ENCODE measurements around the gene SPDYC. TPM values are rescaled to one million over a fixed set of nuclear protein-coding genes. Genes with fewer than 3 reads are reported as not detected.

SPDYC gene
- total and polyA plus RNA-seq, 7 experiments from 2014 or later, result not detected

DNA sequence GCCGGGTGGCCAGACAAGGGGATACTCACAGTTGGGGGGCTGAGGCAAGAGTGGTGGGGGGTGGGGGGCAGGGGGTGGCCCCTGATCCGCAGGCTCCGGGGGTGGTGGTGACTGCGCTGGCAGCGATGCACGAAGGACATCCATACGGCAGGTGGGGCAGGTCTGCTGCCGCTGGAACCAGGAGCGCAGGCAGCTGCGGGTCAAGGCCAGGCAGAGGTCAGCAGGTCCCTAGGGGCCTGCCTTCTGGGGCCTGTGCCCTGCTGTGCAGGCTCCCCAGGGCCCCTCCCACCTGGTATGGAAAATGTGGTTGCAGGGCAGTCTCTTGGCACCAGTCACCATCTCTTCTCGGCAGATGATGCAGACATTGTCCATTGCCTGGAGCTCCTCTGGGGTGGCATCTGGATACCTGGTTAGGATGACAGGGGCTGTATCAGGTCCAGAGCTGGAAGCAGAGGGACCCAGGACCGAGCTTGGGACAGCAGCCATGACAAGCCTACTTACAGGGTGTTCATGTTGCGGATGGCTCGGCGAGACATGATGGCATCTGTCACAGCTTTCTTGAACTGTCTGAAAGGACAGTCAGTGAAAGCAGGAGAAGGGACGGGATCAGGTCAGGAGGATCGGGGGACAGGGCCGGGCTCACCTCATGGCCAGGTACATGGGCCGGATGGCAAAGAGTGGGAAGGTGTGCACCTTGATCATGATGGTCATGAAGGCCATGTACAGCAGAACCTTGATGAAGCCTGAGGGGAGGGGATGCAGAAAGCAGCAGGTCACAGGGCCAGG lies 39.2 kb upstream of the SPDYC start:
- Histone ChIP-seq H3K36me3 (ENCODE audit: control insufficient read depth in 2 of 3, insufficient read depth in 3 of 3, low read length in 3 of 3) (peaks cover 13 to 82% (median 37%) of the 10 kb centered on the region in 3 experiments), H3K27ac (ENCODE audit: low read depth, low read length) (no peak overlapping the region), H3K9me3 (ENCODE audit: control insufficient read depth in 2 of 3, low read length in 3 of 3) (no peaks in the 10 kb centered on the region), H3K4me1 (ENCODE audit: control insufficient read depth in 2 of 2, insufficient read depth in 2 of 2, low read length in 2 of 2) (peaks cover 6 to 13% of the 10 kb centered on the region in 2 donors), H3K4me3 (ENCODE audit: low read length) (no peak overlapping the region), H3K27me3 (ENCODE audit: control insufficient read depth in 2 of 2, insufficient read depth in 2 of 2, low read length in 2 of 2) (no peaks in the 10 kb centered on the region)
- ChIA-PET POLR2A (interaction anchor here (1.5 to 8.9 kb wide), 4 partner anchors 10 to 23 kb away, joined by 5 to 237 read pairs (median 27); partner anchors contain the start of genes FAU, MRPL49, TM7SF2 and ZNHIT2), CTCF (interaction anchor here (0.7 to 1.0 kb wide), 2 partner anchors 9 to 14 kb away, joined by 3 to 4 read pairs; partner anchors contain the start of genes FAU, MRPL49 and ZNHIT2)
- Mint-ChIP-seq H3K4me3 (peak overlapping the region in 4 of 10 donors; percentile 4 to 68 (median 12)), H3K27me3 (no peaks in the 10 kb centered on the region), H3K4me1 (peaks cover 13 to 32% (median 26%) of the 10 kb centered on the region in 7 donors), H3K9me3 (peaks cover 0 to 6% (median 0%) of the 10 kb centered on the region in 11 donors), H3K36me3 (peaks cover 4 to 24% (median 4%) of the 10 kb centered on the region in 5 donors), H3K27ac (peak overlapping the region in 6 of 9 donors; percentile 39 to 82 (median 55))
- DNase-seq (no peak), ATAC-seq (no peak)
- intact Hi-C loops (cut with micrococcal nuclease), result no loop called here

- H3K27ac Mint-ChIP-seq, result peak overlapping the region in 4 of 9 donors; percentile 39 to 82 (median 44)
- H3K27me3 ChIP-seq (ENCODE audit: control insufficient read depth in 2 of 2, insufficient read depth in 2 of 2, low read length in 2 of 2), result no peaks in the 10 kb centered on the region
- H3K4me1 Mint-ChIP-seq, result peaks cover 19 to 38% (median 31%) of the 10 kb centered on the region in 7 donors
- peaks cover 11 to 76% (median 35%) of the 10 kb centered on the region in 3 experiments for H3K36me3 ChIP-seq (ENCODE audit: control insufficient read depth in 2 of 3, insufficient read depth in 3 of 3, low read length in 3 of 3)
- peak overlapping the region; percentile 99 for H3K27ac ChIP-seq (ENCODE audit: low read depth, low read length)
- peaks cover 3 to 22% (median 4%) of the 10 kb centered on the region in 5 donors for H3K36me3 Mint-ChIP-seq
- no peak overlapping the region for H3K4me3 Mint-ChIP-seq
- ATAC-seq, result no peak
- POLR2A ChIA-PET, result interaction anchor here (0.6 to 8.9 kb wide), 5 partner anchors 11 to 389 kb away, joined by 3 to 237 read pairs (median 9); partner anchors contain the start of genes FAU, MRPL49, TM7SF2 and ZNHIT2
- peaks cover 0 to 6% (median 0%) of the 10 kb centered on the region in 11 donors for H3K9me3 Mint-ChIP-seq
- CTCF ChIA-PET, result interaction anchor here (0.6 to 1.0 kb wide), 3 partner anchors 10 to 870 kb away, joined by 3 to 5 read pairs (median 4); partner anchors contain the start of genes FAU, MRPL49 and ZNHIT2
- no peaks in the 10 kb centered on the region for H3K27me3 Mint-ChIP-seq
- H3K9me3 ChIP-seq (ENCODE audit: control insufficient read depth in 2 of 3, low read length in 3 of 3), result no peaks in the 10 kb centered on the region
- peaks cover 10 to 19% of the 10 kb centered on the region in 2 donors for H3K4me1 ChIP-seq (ENCODE audit: control insufficient read depth in 2 of 2, insufficient read depth in 2 of 2, low read length in 2 of 2)
- H3K4me3 ChIP-seq (ENCODE audit: low read length), result no peak overlapping the region
- intact Hi-C loops (cut with micrococcal nuclease), result no loop called here
- DNase-seq, result no peak
These were observed 38.6 kb upstream of the SPDYC start for GRCh38 chr11:65131417-65131776.

DNA sequence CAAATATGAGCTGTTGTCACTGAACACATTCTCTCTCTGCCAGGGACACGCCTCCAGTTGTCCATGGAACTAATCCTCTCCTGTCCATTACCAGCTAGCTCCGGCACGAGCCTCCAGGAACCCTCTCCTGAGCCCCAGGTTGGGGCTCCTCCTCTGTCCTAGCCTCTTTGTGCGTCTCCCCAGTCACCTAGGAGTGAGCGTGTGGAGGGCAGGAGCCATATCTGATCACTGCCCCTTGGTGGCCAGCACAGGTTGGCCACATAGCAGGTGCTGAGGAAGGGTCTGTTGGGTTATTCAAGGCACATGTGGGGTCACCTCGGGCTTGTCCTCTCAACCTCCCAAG lies 38.2 kb upstream of the SPDYC start:
- Histone ChIP-seq H3K36me3 (ENCODE audit: control insufficient read depth in 2 of 3, insufficient read depth in 3 of 3, low read length in 3 of 3) (peaks cover 6 to 71% (median 31%) of the 10 kb centered on the region in 3 experiments), H3K9me3 (ENCODE audit: control insufficient read depth in 2 of 3, low read length in 3 of 3) (no peaks in the 10 kb centered on the region), H3K27ac (ENCODE audit: low read depth, low read length) (peak overlapping the region; percentile 99), H3K4me3 (ENCODE audit: low read length) (no peak overlapping the region), H3K4me1 (ENCODE audit: control insufficient read depth in 2 of 2, insufficient read depth in 2 of 2, low read length in 2 of 2) (peaks cover 10 to 21% of the 10 kb centered on the region in 2 donors), H3K27me3 (ENCODE audit: control insufficient read depth in 2 of 2, insufficient read depth in 2 of 2, low read length in 2 of 2) (no peaks in the 10 kb centered on the region)
- Mint-ChIP-seq H3K4me1 (peaks cover 24 to 43% (median 36%) of the 10 kb centered on the region in 7 donors), H3K9me3 (peaks cover 0 to 5% (median 0%) of the 10 kb centered on the region in 11 donors), H3K36me3 (peaks cover 0 to 17% (median 4%) of the 10 kb centered on the region in 5 donors), H3K4me3 (peak overlapping the region in 5 of 10 donors; percentile 3 to 43 (median 25)), H3K27me3 (no peaks in the 10 kb centered on the region), H3K27ac (peak overlapping the region in 3 of 9 donors; percentile 22 to 98 (median 71))
- ATAC-seq, result no peak
- ChIA-PET CTCF (interaction anchor here (0.6 to 0.7 kb wide), 2 partner anchors 15 to 869 kb away, joined by 3 to 5 read pairs; partner anchors contain the start of gene ZNHIT2), POLR2A (interaction anchor here (0.6 to 8.9 kb wide), 6 partner anchors 11 to 389 kb away, joined by 3 to 237 read pairs (median 7); partner anchors contain the start of genes FAU, MRPL49, TM7SF2 and ZNHIT2)
- intact Hi-C loops (cut with micrococcal nuclease), result no loop called here
- DNase-seq, result no peak

- ChIA-PET CTCF (interaction anchor here (0.6 kb wide), 1 partner anchor 869 kb away, joined by 5 read pairs; no protein-coding TSS in a partner anchor), POLR2A (interaction anchor here (0.6 to 8.9 kb wide), 6 partner anchors 12 to 390 kb away, joined by 3 to 237 read pairs (median 7); partner anchors contain the start of genes FAU, MRPL49, TM7SF2 and ZNHIT2)
- Histone ChIP-seq H3K9me3 (ENCODE audit: control insufficient read depth in 2 of 3, low read length in 3 of 3) (no peaks in the 10 kb centered on the region), H3K27me3 (ENCODE audit: control insufficient read depth in 2 of 2, insufficient read depth in 2 of 2, low read length in 2 of 2) (no peaks in the 10 kb centered on the region), H3K27ac (ENCODE audit: low read depth, low read length) (peak overlapping the region; percentile 99), H3K4me3 (ENCODE audit: low read length) (no peak overlapping the region), H3K36me3 (ENCODE audit: control insufficient read depth in 2 of 3, insufficient read depth in 3 of 3, low read length in 3 of 3) (peaks cover under 1 to 66% (median 30%) of the 10 kb centered on the region in 3 experiments), H3K4me1 (ENCODE audit: control insufficient read depth in 2 of 2, insufficient read depth in 2 of 2, low read length in 2 of 2) (peaks cover 10 to 21% of the 10 kb centered on the region in 2 donors)
- peaks cover 26 to 46% (median 40%) of the 10 kb centered on the region in 7 donors for H3K4me1 Mint-ChIP-seq
- H3K27me3 Mint-ChIP-seq, result no peaks in the 10 kb centered on the region
- peak overlapping the region; percentile 77 to 100 (median 98) for H3K4me3 Mint-ChIP-seq
- ATAC-seq (no peak), DNase-seq (no peak)
- peaks cover 0 to 16% (median 4%) of the 10 kb centered on the region in 5 donors for H3K36me3 Mint-ChIP-seq
- peak overlapping the region; percentile 38 to 100 (median 99) for H3K27ac Mint-ChIP-seq
- peaks cover 0 to 3% (median 0%) of the 10 kb centered on the region in 11 donors for H3K9me3 Mint-ChIP-seq
- intact Hi-C loops (cut with micrococcal nuclease), result no loop called here
These were observed 37.6 kb upstream of the SPDYC start for GRCh38 chr11:65132238-65132987.

DNA sequence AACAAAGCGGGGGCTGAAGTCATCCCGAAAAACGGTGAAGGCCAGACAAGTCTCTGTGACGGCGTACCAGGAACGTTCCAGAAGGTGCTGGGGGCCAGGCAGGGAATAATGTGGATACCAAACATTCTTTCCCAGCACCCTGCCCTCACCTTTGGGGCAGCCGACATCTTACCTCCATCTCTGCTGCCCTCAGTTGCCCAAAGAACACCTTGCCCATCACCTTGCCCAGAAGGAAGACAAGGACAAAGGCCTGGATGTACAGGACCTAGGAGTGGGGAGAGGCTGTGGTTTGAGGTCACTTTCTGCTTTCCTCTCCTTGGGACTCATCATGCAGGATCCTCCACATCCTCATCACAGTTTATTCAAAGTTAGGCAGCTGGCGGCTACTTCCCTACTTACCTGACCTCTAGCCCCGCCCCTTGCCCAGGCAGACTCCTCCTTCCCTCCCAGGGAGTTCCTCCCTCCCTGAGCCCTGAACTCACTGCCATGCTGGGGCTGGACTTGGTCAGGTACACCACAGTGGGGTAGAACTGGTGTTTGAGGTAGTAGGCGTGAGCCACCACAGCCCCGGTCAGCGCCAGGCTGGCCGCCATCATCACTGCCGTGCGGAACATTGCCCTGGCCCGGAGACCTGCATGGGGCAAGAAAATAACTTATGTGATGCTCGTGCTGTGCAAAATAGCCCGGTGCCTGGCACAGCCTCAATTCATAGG lies 36.9 kb upstream of the SPDYC start:
- Mint-ChIP-seq H3K4me3 (peak overlapping the region; percentile 89 to 100 (median 99)), H3K9me3 (peaks cover 0 to 3% (median 0%) of the 10 kb centered on the region in 11 donors), H3K27ac (peak overlapping the region; percentile 97 to 100 (median 99)), H3K4me1 (peaks cover 31 to 50% (median 40%) of the 10 kb centered on the region in 7 donors), H3K36me3 (peaks cover 0 to 16% (median 4%) of the 10 kb centered on the region in 5 donors), H3K27me3 (no peaks in the 10 kb centered on the region)
- peak overlapping the region; percentile 99 for H3K27ac ChIP-seq (ENCODE audit: low read depth, low read length)
- H3K36me3 ChIP-seq (ENCODE audit: control insufficient read depth in 2 of 3, insufficient read depth in 3 of 3, low read length in 3 of 3), result peaks cover 0 to 58% (median 24%) of the 10 kb centered on the region in 3 experiments
- no peaks in the 10 kb centered on the region for H3K27me3 ChIP-seq (ENCODE audit: control insufficient read depth in 2 of 2, insufficient read depth in 2 of 2, low read length in 2 of 2)
- ChIA-PET CTCF (no interaction called here), POLR2A (interaction anchor here (2.7 to 8.9 kb wide), 5 partner anchors 12 to 47 kb away, joined by 12 to 237 read pairs (median 40); partner anchors contain the start of genes FAU, MRPL49, TM7SF2 and VPS51)
- DNase-seq (peak in 2 of 9 donors; percentile 39 to 58), ATAC-seq (no peak)
- peaks cover 10 to 21% of the 10 kb centered on the region in 2 donors for H3K4me1 ChIP-seq (ENCODE audit: control insufficient read depth in 2 of 2, insufficient read depth in 2 of 2, low read length in 2 of 2)
- intact Hi-C loops (cut with micrococcal nuclease), result no loop called here
- H3K4me3 ChIP-seq (ENCODE audit: low read length), result peak overlapping the region; percentile 90
- H3K9me3 ChIP-seq (ENCODE audit: control insufficient read depth in 2 of 3, low read length in 3 of 3), result no peaks in the 10 kb centered on the region
